Ovary (tissue), 9 donors: Measurements from ENCODE around the gene MYMK. TPM values are rescaled to one million over a fixed set of nuclear protein-coding genes. Genes with fewer than 3 reads are reported as not detected.

Source experiments
- DNase-seq, 5 donors: peaks; one replicate each; pipeline ENCODE4 v3.0.0-alpha.2; 2019 to 2020
- H3K27ac ChIP-seq, 2 donors: fragments of 200-600 bp; one replicate each; pipeline versions ENCODE4 v1.5.1 to v1.8.0; 2019 to 2022
- H3K27me3 ChIP-seq: fragments of 200-600 bp; one replicate; pipeline ENCODE4 v1.8.0; 2022
- H3K36me3 ChIP-seq: fragments of 200-600 bp; sonication (generic); one replicate; pipeline ENCODE4 v1.5.1; 2019
- H3K4me1 ChIP-seq: one replicate; pipeline ENCODE4 v1.8.1; 2013; ENCODE audit warnings: mild to moderate bottlenecking, moderate library complexity; ENCODE audit not compliant: insufficient read depth
- H3K4me3 ChIP-seq: fragments of 200-600 bp; sonication (generic); one replicate; pipeline ENCODE4 v1.5.1; 2017
- H3K9me3 ChIP-seq, 2 donors: fragments of 200-600 bp in 1 of 2; sonication (generic) in 1 of 2; one replicate each; pipeline versions ENCODE4 v1.5.1 to v1.8.1; 2013 to 2019; ENCODE audit warnings: mild to moderate bottlenecking in 1 of 2, moderate library complexity in 1 of 2
- CTCF ChIP-seq, 3 donors: fragments of 450-650 bp in 2 of 3; fragments of 200-600 bp in 1 of 3; IDR thresholded peaks; one replicate each; pipeline versions ENCODE4 v1.5.1 to v1.8.0; 2016 to 2022; ENCODE audit warnings: antibody characterized with exemption in 3 of 3, mild to moderate bottlenecking in 1 of 3
- EP300 ChIP-seq: sonication (generic); formaldehyde crosslinking; IDR thresholded peaks from one replicate; pipeline ENCODE4 v1.6.1; 2017; ENCODE audit warnings: antibody characterized with exemption
- POLR2A ChIP-seq: fragments of 450-650 bp; IDR thresholded peaks from one replicate; pipeline ENCODE4 v1.6.1; 2017; ENCODE audit warnings: antibody characterized with exemption, mild to moderate bottlenecking, moderate library complexity
- WGBS, 3 donors: extraction: QIAGEN DNeasy Blood & Tissue Kit in 1 of 3; methylation state at CpG; one replicate each; pipeline versions ENCODE4 v1.1.5 to v1.1.7; 2013 to 2017; 5-methylcytosine and 5-hydroxymethylcytosine counted together
- intact Hi-C, 4 donors: fragments of 100-400 bp; cut with DNase I; formaldehyde crosslinking; loops; one replicate each; pipeline versions ENCODE4 v1.11.0 to v1.15.1; 2022 to 2023
- polyA plus RNA-seq, 2 donors: library from polyadenylated mRNA; stranded (reverse); fragments of 200-250 nt in 1 of 2; fragments of 350-450 nt in 1 of 2; fragmentation: Illumina TruSeq in 1 of 2; extraction: RNeasy Lipid Tissue Mini Kit (QIAGEN cat#74804) in 1 of 2; gene quantifications; one replicate each; pipeline ENCODE4 v1.2.3, GENCODE V29; 2013 to 2014
- total RNA-seq, 7 donors: library from RNA; depleted of rRNA in 2 of 7; stranded (reverse); fragments of >200 nt in 2 of 7; fragmentation: NEBNext Ultra II Directional in 3 of 7; extraction: Animal tissue kit (Norgen Biotek cat#: 25700) in 3 of 7; gene quantifications; one replicate each; pipeline versions ENCODE4 v1.1.0 to v1.2.4, GENCODE V29; 2016 to 2023
- donor health status: DM: no; HTN: no; CAD: no; lungs with moderate emphysema.
- donor health status: DM: no; HTN: no; CAD: no.
- donor health status: Bipolar disorder and iron deficiency.
- donor health status: DM: yes; HTN: yes; CAD: no.
- donor health status: DM: no; HTN: no; CAD: no.
- donor health status: DM: yes; HTN: yes; CAD: no.

MYMK gene
- total and polyA plus RNA-seq, 9 donors, result not detected

- 87 to 96% (median 91%) methylated on average over 4 of the region's 4 CpGs for WGBS, 3 donors
- Histone ChIP-seq H3K27ac (no peak overlapping the region), H3K27me3 (no peaks in the 10 kb centered on the region), H3K36me3 (no peaks in the 10 kb centered on the region), H3K4me3 (no peak overlapping the region), H3K9me3 (no peaks in the 10 kb centered on the region), H3K4me1 (peaks cover 2% of the 10 kb centered on the region)
- no peak for DNase-seq
- TF ChIP-seq EP300 (no peak), POLR2A (no peak), CTCF (IDR thresholded peaks at IDR 0.05) (no peak)
- intact Hi-C loops, result no loop called here
Measured at GRCh38 chr9:133477461-133477860, 47.3 kb downstream of the MYMK start.

DNA sequence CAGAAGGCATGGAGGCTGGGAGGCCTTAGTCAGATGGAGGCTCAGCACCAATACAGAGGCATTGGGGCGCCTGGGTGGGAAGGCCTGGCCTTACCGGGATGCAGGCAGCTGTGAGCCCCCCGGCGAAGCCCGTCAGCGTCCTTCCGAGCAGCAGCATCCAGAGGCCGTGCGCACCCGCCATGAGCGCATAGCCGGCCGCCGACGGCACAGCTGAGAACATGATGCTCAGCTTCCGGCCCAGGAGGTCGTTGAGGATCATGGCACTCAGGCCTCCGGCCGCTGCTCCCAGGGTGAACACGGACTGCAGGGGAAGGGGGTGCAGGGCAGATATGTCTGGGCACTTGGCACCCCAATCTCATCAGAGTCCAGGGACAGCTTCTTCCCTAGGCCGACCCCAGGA is 47.8 kb downstream of the MYMK start:
- WGBS, 3 donors, result 92 to 94% (median 93%) methylated on average over 21 of the region's 21 CpGs
- no peak overlapping the region for H3K4me3 ChIP-seq
- H3K27me3 ChIP-seq, result no peaks in the 10 kb centered on the region
- no peaks in the 10 kb centered on the region for H3K36me3 ChIP-seq
- TF ChIP-seq EP300 (no peak), POLR2A (no peak), CTCF (IDR thresholded peaks at IDR 0.05) (no peak)
- intact Hi-C loops, result no loop called here
- peaks cover 2% of the 10 kb centered on the region for H3K4me1 ChIP-seq
- no peak overlapping the region for H3K27ac ChIP-seq
- no peak for DNase-seq
- H3K9me3 ChIP-seq, result no peaks in the 10 kb centered on the region

- 86 to 88% (median 87%) methylated on average over 26 to 27 of the region's 27 CpGs for WGBS, 3 donors
- Histone ChIP-seq H3K9me3 (no peaks in the 10 kb centered on the region), H3K4me1 (peaks cover 2% of the 10 kb centered on the region), H3K27me3 (no peaks in the 10 kb centered on the region), H3K27ac (no peak overlapping the region), H3K36me3 (no peaks in the 10 kb centered on the region), H3K4me3 (no peak overlapping the region)
- TF ChIP-seq POLR2A (no peak), CTCF (IDR thresholded peaks at IDR 0.05) (no peak), EP300 (no peak)
- intact Hi-C loops, result no loop called here
- DNase-seq, result no peak
Measured at GRCh38 chr9:133476036-133476931, 48.5 kb downstream of the MYMK start.

GRCh38 chr9:133475292-133476012 is 49.3 kb downstream of the MYMK start:
- no peaks in the 10 kb centered on the region for H3K9me3 ChIP-seq
- DNase-seq, result no peak
- H3K27me3 ChIP-seq, result no peaks in the 10 kb centered on the region
- H3K27ac ChIP-seq, result no peak overlapping the region
- WGBS, 3 donors, result 81 to 92% (median 86%) methylated on average over 26 to 27 of the region's 27 CpGs
- TF ChIP-seq CTCF (IDR thresholded peaks at IDR 0.05) (no peak), POLR2A (no peak), EP300 (no peak)
- peaks cover 2% of the 10 kb centered on the region for H3K4me1 ChIP-seq
- H3K36me3 ChIP-seq, result no peaks in the 10 kb centered on the region
- H3K4me3 ChIP-seq, result no peak overlapping the region
- intact Hi-C loops, result no loop called here
